HAP-1 (cell line): ENCODE results near the gene PLBD2.

Source experiments
- DNase-seq, 2 experiments: peaks; one replicate each; pipeline ENCODE4 v3.0.0-alpha.2; 2016 to 2020; ENCODE audit warnings: low spot score in 2 of 2
- H3K27me3 ChIP-seq: fragments of 250-450 bp; sonication (Bioruptor Pico); 2 replicates; pipeline ENCODE4 v1.5.1; 2020; ENCODE audit warnings: low read depth, mild to moderate bottlenecking, moderate library complexity
- H3K36me3 ChIP-seq: fragments of 250-450 bp; sonication (Bioruptor Pico); replicated peaks from 2 replicates; pipeline ENCODE4 v1.5.1; 2020; ENCODE audit warnings: mild to moderate bottlenecking
- H3K4me1 ChIP-seq: fragments of 250-450 bp; sonication (Bioruptor Pico); 2 replicates; pipeline ENCODE4 v1.5.1; 2020; ENCODE audit warnings: mild to moderate bottlenecking
- H3K4me3 ChIP-seq: fragments of 250-450 bp; sonication (Bioruptor Pico); 2 replicates; pipeline ENCODE4 v1.5.1; 2020; ENCODE audit warnings: mild to moderate bottlenecking, moderate library complexity
- H3K9me3 ChIP-seq: fragments of 250-450 bp; sonication (Bioruptor Pico); 2 replicates; pipeline ENCODE4 v1.5.1; 2020; ENCODE audit warnings: mild to moderate bottlenecking, moderate library complexity
- in situ Hi-C: fragments of 300-500 bp; cut with MboI; formaldehyde crosslinking; loops from 3 replicates; pipeline ENCODE4 v1.14.3; 2020; ENCODE audit warnings: low sequenced_read_pairs, inconsistent platforms, mixed read lengths

PLBD2 gene

DNA sequence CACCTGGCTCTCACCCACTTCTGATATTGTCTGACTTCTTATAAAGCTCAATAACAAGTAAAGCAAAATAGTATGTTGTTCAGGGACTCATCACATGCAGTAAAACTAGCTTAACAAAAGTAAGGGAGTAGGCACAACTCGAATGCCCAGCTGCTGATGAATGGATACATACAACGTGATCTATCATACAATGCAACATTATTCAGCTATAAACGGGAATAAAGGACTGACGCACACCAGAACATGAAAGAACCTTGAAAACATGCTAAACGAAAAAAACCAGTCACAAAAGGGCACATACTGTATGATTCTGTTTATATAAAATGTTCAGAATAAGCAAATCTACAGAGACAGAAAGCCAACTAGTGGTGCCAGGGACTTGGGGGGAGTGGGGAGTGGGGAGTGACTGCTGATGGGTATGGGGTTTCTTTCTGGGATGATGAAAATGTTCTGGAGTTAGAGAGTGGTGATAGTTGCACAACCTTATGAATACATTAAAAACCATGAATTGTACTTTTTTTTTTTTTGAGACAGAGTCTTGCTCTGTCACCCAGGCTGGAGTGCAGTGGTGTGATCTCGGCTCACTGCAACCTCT, 11.1 kb downstream of the PLBD2 start:
- in situ Hi-C loops, result no loop called here
- no peaks in the 10 kb centered on the region for H3K4me1 ChIP-seq
- H3K36me3 ChIP-seq, result peaks cover 8% of the 10 kb centered on the region
- H3K4me3 ChIP-seq, result no peak overlapping the region
- DNase-seq, result no peak
- H3K27me3 ChIP-seq, result no peaks in the 10 kb centered on the region
- no peaks in the 10 kb centered on the region for H3K9me3 ChIP-seq

GRCh38 chr12:113370923-113371682, 12.7 kb downstream of the PLBD2 start:
- Histone ChIP-seq H3K4me1 (no peaks in the 10 kb centered on the region), H3K4me3 (no peak overlapping the region), H3K9me3 (no peaks in the 10 kb centered on the region), H3K36me3 (peaks cover 13% of the 10 kb centered on the region), H3K27me3 (no peaks in the 10 kb centered on the region)
- in situ Hi-C loops, result no loop called here
- DNase-seq, result no peak

- Histone ChIP-seq H3K27me3 (no peaks in the 10 kb centered on the region), H3K9me3 (no peaks in the 10 kb centered on the region), H3K4me3 (no peak overlapping the region), H3K36me3 (peaks cover 15% of the 10 kb centered on the region), H3K4me1 (no peaks in the 10 kb centered on the region)
- DNase-seq, result no peak
- in situ Hi-C loops, result no loop called here
Measured at GRCh38 chr12:113371808-113372207, 13.4 kb downstream of the PLBD2 start.

- Histone ChIP-seq H3K4me3 (no peak overlapping the region), H3K27me3 (no peaks in the 10 kb centered on the region), H3K36me3 (peaks cover 21% of the 10 kb centered on the region), H3K4me1 (no peaks in the 10 kb centered on the region), H3K9me3 (no peaks in the 10 kb centered on the region)
- no peak for DNase-seq
- in situ Hi-C loops, result no loop called here
Measured at GRCh38 chr12:113372371-113372770, 14.0 kb downstream of the PLBD2 start.

DNA sequence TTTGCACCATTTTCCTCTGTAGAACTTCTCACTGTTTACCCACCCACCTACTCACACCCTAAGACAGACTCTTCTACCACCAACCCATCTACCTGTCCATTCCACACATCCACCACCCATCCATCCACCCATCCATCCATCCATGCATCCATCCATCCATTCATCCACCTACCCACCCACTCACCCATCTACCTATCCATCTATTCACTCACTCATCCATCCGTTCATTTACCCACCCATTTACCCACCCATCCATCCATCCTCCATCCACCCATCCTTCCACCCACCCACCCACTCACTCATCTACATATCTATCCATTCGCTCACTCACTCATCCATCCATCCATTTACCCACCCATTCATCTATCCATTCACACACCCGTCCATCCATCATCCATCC, 15.1 kb downstream of the PLBD2 start:
- H3K36me3 ChIP-seq, result peaks cover 25% of the 10 kb centered on the region
- in situ Hi-C loops, result no loop called here
- H3K27me3 ChIP-seq, result no peaks in the 10 kb centered on the region
- no peak overlapping the region for H3K4me3 ChIP-seq
- H3K9me3 ChIP-seq, result no peaks in the 10 kb centered on the region
- no peaks in the 10 kb centered on the region for H3K4me1 ChIP-seq
- DNase-seq, result no peak

DNA sequence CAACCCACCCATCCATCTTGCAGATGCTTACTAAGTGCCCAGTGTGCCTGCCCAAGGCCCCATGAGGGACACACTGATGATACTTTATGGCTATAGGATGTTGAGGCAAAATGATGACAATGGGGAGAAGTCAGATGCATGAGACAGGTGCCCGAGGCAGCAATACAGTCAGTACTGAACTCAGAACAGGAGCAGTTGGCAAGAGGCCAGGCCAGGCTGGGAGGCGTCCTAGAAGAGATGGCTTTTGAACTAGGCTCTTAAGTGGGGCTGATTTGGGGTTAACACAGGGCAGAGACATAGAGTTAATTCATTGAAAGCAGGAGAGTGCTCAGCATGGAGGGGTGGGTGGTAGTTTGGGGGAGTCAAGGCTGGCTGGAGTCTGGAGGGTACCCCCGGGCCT, 15.6 kb downstream of the PLBD2 start:
- Histone ChIP-seq H3K36me3 (peaks cover 25% of the 10 kb centered on the region), H3K27me3 (no peaks in the 10 kb centered on the region), H3K4me1 (no peaks in the 10 kb centered on the region), H3K9me3 (no peaks in the 10 kb centered on the region), H3K4me3 (no peak overlapping the region)
- in situ Hi-C loops, result no loop called here
- DNase-seq, result no peak

DNA sequence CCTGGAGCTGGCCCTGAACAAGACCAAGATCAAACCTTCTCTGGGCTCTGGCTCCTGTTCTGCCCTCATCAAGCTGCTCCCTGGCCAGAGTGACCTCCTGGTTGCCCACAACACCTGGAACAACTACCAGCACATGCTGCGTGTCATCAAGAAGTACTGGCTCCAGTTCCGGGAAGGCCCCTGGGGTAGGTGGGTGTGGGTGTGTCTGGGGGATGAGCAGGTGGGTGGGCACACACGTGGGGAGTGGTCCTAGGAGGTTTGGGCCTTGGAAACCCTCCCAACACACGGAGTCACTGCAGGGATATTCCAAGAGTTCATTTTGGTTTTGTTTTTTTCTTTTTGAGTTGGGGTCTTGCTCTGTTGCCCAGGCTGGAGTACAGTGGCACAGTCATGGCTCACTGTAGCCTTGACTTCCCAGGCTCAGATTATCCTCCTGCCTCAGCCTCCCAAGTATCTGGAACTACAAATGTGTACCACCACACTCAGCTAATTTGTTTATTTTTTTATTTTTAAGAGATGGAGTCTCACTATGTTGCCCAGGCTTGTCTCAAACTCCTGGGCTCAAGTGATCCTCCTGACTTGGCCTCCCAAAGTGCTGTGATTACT, 16.5 kb downstream of the PLBD2 start:
- H3K36me3 ChIP-seq, result peaks cover 28% of the 10 kb centered on the region
- DNase-seq, result no peak
- no peak overlapping the region for H3K4me3 ChIP-seq
- H3K27me3 ChIP-seq, result no peaks in the 10 kb centered on the region
- no peaks in the 10 kb centered on the region for H3K9me3 ChIP-seq
- H3K4me1 ChIP-seq, result no peaks in the 10 kb centered on the region
- in situ Hi-C loops, result no loop called here

- H3K27me3 ChIP-seq, result no peaks in the 10 kb centered on the region
- H3K36me3 ChIP-seq, result peaks cover 28% of the 10 kb centered on the region
- no peaks in the 10 kb centered on the region for H3K9me3 ChIP-seq
- H3K4me1 ChIP-seq, result no peaks in the 10 kb centered on the region
- H3K4me3 ChIP-seq, result no peak overlapping the region
- in situ Hi-C loops, result no loop called here
- no peak for DNase-seq
Measured at GRCh38 chr12:113378291-113378690, 19.9 kb downstream of the PLBD2 start.

GRCh38 chr12:113381220-113381619, 22.8 kb downstream of the PLBD2 start:
- in situ Hi-C loops, result no loop called here
- DNase-seq, result no peak
- H3K36me3 ChIP-seq, result peaks cover 26% of the 10 kb centered on the region
- no peaks in the 10 kb centered on the region for H3K4me1 ChIP-seq
- no peaks in the 10 kb centered on the region for H3K27me3 ChIP-seq
- H3K4me3 ChIP-seq, result no peak overlapping the region
- no peaks in the 10 kb centered on the region for H3K9me3 ChIP-seq

- no peak for DNase-seq
Measured at GRCh38 chr12:113382206-113382605, 23.8 kb downstream of the PLBD2 start.

GRCh38 chr12:113384778-113385177, 26.4 kb downstream of the PLBD2 start:
- Histone ChIP-seq H3K9me3 (no peaks in the 10 kb centered on the region), H3K36me3 (peaks cover 16% of the 10 kb centered on the region), H3K27me3 (no peaks in the 10 kb centered on the region), H3K4me1 (no peaks in the 10 kb centered on the region), H3K4me3 (no peak overlapping the region)
- DNase-seq, result no peak
- in situ Hi-C loops, result no loop called here

More at GRCh38 chr12:113382206-113382605, 23.8 kb downstream of the PLBD2 start:
- H3K4me3 ChIP-seq, result no peak overlapping the region
- H3K4me1 ChIP-seq, result no peaks in the 10 kb centered on the region
- peaks cover 23% of the 10 kb centered on the region for H3K36me3 ChIP-seq
- no peaks in the 10 kb centered on the region for H3K9me3 ChIP-seq
- no peaks in the 10 kb centered on the region for H3K27me3 ChIP-seq
- in situ Hi-C loops, result no loop called here

DNA sequence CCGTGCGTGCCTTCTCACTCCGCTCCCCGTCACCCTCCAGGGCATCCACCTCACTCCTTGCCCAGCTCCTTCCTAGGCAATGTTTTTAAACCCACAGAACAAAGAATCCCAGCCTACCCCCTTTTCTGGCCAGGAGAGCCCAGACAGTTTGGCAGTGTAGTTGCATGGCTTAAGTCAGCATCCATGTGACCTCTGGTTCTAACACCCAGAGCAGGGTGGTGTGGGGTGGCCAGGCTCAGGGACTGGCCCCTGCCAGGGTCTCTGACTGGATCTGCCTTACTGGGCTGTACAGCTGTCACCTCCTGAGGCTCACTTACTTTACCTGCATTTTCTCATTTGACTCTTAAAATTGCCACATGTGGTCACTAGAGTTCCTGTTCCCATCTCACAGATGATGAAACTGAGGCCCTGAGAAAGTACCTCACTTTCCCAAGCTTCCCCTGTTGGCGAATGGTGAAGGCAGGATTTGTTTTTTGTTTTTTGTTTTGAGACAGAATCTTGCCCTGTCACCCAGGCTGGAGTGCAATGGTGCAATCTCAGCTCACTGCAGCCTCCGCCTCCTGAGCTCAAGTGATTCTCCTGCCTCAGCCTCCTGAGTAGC, 27.0 kb downstream of the PLBD2 start:
- Histone ChIP-seq H3K36me3 (peaks cover 13% of the 10 kb centered on the region), H3K4me3 (no peak overlapping the region), H3K27me3 (no peaks in the 10 kb centered on the region), H3K4me1 (no peaks in the 10 kb centered on the region), H3K9me3 (no peaks in the 10 kb centered on the region)
- in situ Hi-C loops, result no loop called here
- DNase-seq, result no peak

DNA sequence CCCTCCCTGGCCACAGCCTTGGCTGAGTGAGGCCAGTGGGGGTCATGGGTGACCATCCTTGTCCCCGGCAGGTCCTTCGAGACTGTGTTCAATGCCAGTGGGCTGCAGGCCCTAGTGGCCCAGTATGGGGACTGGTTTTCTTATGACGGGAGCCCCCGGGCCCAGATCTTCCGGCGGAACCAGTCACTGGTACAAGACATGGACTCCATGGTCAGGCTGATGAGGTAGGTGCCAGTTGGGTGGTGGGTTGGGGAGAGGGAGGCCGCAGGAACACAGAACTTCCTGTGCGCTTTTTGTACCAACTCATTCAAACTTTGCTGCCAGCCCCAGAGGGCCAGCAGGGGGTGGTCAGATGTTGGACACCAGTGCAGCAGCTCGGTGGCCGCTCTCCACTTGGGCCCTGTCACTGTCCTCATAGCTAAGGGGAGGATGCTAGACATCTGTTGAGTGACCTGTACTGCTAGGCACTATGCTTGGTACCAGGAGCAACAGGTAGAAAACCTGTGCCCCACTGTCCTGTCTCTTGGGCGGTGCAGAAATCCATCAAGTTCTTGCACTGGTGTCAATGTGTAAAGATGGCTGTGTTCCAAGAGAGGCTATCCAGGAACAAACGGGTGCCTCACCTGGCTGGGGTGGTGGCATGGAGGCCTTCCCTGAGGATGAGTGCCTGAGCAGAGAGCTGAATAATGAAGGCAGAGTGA, 28.6 kb downstream of the PLBD2 start:
- in situ Hi-C loops, result no loop called here
- Histone ChIP-seq H3K4me3 (no peak overlapping the region), H3K36me3 (peaks cover 13% of the 10 kb centered on the region), H3K4me1 (no peaks in the 10 kb centered on the region), H3K27me3 (no peaks in the 10 kb centered on the region), H3K9me3 (no peaks in the 10 kb centered on the region)
- DNase-seq, result no peak
